SK-N-MC (cell line): ENCODE measurements around the gene CDC40.

Source experiments
- EZH2 ChIP-seq: fragments of 200-600 bp; sonication (generic); IDR thresholded peaks from one replicate; pipeline ENCODE4 v1.6.1; 2017; ENCODE audit warnings: antibody characterized with exemption
- POLR2AphosphoS5 ChIP-seq: IDR thresholded peaks from 2 replicates; pipeline ENCODE4 v1.6.1; 2012; ENCODE audit warnings: mild to moderate bottlenecking, low read depth, low read length, borderline replicate concordance

DNA sequence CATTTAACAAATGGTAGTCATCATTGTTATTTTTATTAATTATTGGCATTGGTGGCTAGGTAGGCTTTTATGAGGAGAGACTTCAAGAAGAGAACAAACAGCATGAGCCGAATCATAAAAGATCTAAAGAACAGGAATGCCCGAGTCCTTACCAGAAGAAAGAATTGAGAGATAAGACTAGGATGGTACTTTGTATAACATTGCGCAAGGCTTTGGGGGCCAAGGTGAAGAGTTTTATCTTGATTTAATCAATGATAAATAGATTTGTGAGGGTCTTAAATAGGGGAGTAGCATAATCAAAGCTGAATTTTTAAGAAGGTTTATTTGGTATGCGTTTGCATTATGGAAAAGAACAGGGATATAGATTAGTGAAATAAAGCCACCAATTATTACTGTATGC lies 15.4 kb downstream of the CDC40 start:
- TF ChIP-seq POLR2AphosphoS5, result no peak
- TF ChIP-seq EZH2, result no peak
